ENCODE measurements around the gene LRFN2.

LRFN2 gene

DNA sequence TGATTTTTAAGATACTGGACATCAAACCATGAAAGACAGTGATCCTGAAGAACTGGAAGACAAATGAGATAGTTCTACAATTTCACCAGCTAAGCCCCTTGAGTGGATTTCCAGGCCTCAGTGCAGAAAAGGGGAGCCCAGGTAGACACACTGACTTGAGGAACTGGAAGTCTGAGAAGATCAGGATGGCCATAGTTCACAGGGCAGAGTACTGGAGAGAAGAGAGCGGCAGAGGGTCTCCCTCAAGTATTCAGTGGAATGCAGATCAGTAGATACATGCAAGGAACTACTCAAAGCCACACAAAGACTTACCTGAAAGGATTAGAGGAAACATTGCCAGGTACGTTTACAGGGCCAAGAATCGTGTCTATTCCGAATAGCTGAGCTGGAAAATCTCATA lies 224.3 kb downstream of the LRFN2 start:
- no peak for FAIRE-seq

DNA sequence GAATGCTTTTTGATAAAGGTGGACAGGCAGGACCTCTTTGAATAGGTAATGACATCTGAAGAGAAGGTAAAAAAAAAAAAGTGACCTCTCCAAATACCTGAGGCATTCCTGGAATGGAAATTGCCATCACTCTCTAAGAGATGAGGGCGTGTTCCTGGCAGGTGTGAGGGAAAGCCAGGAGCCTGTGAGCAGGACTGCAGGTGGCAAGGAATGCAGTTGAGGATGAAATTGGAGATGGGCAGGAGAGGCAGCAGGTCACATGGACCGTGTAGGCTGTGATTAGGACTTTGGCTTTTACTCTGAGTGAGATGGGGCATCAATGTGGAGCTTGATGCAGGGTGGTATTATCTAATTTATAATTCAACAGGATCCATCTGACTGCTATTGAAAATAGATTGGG lies 227.4 kb downstream of the LRFN2 start:
- FAIRE-seq, result no peak

DNA sequence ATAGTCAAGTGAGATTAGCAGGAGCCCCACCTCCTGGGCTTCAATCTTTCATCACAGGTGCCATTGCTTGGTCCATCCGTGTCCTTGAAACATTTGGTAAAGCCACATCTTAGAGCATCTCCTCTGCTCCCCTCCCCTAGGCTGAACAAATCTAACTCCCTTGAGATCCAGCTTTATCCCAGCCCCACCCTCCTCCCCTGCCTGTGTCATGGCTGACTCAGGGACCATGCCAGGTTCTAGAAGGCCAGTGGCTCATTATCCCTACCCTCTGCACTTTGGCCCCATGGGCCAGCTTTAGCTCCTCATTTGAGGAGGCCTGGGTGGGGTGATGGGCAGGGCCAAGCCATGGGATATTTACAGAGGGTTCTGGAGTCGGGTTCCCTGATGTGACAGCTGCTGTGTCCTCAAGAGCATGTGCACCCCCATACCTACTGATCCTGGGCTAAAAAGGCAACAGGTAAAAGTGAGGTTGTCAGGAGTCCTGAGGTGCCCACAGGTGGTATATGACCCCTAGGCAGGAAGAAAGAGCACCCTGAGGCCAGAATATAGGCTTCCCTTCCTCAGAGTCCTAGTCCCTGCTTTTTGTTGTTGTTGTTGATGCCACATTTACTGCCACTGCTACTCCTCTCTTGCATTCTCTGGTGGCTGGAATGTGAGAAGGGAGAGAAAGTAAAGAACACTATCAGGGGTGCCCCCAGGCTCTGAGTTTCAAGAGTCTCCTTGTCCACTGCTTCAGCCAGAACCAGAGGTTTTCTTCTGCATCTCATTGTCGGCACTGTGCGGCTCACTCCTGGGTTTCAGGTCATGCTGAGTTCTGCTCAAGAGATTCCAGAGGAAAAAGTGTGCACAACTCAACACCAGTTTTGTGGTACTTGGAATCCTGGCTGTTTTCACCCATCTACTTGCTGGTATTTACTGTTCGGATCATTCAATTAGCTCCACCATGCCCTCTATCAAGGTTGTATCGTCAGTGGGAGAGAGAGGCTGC lies 228.4 kb downstream of the LRFN2 start:
- no peak for FAIRE-seq

DNA sequence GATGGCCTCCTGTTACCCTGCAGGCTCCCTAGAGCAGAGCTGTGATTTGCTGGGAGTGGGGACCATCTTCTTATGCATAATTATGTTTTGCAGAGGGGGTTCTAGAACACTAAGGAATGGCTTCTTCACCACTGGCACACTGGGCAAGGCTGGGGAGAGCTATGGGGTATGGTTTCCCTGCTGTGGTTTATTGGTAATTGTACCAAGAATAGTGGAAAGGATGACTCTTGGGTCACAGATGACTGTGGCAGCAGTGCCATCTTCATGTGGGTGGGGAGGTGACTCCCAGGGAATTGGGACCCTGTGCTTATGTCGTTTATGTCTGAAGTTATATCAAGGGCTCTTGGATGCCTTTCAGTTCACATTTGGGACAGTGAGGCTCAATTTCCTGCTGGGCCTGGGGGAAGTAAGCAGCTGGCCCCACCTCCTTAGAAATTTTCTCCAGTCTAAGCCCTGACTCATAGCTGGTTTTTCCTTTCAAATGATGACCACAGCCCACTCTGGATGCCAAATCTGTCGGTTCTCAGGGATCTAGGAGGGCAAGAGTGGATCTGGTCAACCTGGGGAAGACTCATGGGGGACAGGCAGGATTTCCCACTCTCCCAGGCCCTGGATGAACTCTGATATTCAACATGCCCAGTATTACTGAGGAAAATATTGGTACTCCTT lies 230.8 kb downstream of the LRFN2 start:
- no peak for FAIRE-seq

DNA sequence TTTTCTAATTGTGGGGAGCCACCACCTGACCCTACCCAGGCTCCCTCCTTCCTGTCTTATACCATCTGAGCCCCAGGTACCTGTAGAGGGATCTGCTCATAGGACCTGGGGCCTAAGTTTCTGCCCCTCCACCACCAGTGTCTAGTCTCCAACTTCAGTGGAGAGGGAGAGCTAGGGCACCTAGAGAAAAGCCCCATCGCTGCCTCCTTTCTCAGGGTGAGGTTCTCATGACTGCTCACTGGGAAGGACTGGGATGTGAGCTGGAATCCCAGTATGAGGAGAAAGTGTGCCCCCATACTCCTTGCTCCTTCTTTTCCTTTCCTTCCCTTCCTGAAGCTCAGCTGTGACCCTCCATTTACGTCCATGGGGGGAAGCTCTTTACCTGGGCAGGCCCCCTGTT lies 231.6 kb downstream of the LRFN2 start:
- no peak for FAIRE-seq

DNA sequence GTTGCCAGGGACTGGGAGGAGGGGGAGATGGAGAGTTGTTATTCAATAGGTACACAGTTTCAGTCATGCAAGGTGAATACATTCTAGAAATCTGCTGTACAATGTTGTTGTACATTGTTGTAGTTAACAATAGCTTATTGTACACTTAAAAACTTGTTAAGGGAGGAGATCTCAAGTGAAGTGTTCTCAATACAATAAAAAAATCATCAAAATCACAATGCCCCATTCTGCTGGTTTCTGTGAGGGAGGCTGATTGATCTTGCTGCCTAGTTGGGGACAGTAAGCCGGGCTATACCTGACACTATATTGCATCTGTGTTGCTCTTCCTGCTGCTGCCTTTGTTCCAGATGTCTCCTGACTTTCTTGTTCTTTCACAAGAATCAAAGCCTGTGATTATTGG lies 232.1 kb downstream of the LRFN2 start:
- no peak for FAIRE-seq

DNA sequence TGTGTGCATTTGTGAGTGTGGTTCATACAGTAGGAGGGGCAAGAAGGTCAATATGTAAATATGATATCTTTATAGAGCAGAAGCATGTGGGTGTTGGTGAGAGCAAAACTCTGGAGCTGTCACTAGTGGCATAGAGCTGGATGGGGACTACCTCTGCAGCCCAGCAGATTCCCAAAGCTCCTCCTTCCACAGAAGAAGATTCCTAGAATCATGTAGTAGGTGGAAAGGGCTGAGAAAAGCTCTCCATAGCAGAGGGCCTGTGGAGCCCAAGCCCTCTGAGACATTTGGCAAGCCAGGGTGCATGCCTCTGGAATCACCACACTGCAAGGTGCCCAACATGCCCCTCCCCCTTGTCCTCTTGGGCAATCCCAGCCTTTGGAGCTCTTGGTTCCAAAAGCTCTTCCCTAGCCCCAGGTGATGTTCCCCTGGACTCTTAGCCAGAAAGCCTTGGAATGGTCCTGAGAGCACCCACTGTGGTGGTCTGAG lies 233.2 kb downstream of the LRFN2 start:
- no peak for FAIRE-seq

DNA sequence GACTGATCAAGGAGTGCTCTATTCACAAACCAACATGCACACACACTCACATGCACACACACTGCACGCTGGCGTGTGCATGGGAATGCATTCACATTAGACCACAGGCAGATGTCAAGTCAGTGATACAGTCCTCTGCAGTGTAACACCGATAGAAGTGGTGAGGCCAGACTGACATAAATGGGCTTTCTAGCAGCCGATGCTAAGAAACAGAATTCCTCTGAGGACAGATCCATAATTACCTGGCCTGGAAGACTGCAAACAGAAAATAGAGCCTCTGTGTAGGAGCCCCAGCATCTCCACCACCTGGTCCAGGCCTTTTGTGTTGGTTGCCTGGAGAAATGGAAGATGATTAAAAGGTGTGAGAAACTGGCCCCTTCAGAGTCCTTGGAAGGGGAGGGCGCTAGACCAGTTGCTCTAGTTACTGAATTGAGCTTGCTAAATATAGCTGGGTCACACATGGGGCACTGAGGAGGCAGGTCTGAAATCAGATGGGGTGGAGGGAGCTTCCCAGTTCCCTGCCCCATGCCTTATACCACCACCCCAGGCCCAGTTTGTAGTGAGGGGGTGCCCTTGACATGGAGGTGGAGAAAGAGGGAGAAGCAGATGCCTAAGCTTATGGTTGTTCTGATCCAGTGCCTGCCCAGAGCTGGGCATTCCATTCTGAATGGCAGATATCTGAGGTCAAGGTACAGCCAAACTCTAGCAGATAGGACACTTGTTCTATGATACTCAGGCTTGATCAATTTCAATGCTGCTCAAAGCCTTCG lies 233.8 kb downstream of the LRFN2 start:
- no peak for FAIRE-seq

DNA sequence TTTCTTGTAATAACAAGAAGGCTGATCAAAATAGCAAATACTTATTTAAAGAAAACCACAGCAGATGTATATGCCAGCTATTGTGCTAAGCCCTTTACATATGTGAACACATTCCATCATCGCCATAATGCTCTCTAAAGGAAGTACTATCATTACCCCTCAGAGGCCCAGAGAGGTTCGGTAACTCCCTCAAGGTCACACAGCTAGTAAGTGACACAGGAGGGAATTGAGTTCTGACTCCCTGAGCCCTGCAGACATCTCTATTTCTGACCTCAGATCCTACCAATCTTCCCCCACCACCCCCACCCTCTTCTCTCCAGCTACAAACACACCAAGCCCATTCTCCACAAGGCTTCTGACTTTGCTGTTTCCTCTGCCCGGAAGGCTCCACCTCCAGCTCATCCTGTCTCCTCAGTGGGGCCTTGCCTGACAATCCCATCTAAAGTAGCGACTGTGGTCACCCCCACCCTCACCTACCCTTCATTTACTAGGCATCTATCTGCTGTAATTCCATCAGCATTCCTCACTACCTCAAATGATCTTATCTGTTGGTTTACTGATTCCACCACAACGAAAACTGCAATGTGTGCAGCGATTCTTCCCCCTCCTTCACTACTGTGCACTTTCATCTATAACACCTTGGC lies 234.5 kb downstream of the LRFN2 start:
- no peak for FAIRE-seq

DNA sequence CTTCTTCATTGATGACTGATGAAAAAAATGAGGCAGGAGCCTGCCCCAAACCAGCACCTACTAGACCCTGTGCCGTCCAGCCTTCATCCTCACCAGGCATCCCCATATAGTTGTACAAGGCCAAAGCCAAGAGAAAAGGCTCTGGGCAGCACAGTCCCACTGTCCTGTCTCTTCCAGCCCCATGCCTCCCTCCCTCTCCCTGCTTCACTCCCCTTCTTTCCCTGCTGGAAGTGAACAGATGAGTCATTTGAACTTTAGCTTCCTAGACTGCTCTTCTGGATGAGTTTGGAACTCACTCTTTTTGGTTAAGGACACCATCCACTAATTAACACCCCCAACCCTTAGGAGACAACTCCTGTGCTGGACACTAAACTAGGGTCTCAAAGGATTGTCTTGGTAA lies 235.2 kb downstream of the LRFN2 start:
- no peak for FAIRE-seq

DNA sequence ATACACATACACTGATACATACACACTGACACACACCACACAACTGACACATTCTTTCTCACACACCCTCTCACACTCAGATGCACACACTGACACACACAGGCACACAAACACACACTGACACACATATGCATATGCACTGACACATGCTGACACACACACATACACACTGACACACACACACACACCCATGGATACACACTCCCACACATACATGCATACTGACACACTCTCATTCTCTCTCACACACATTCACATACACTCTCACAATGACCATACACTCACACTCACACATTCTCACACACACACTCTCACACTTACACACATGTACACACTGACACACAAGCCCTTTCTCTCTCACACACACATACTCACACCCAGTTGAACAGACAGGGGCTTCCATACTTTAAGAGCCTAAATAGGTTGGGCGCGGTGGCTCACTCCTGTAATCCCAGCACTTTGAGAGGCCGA lies 236.4 kb downstream of the LRFN2 start:
- FAIRE-seq, result no peak

DNA sequence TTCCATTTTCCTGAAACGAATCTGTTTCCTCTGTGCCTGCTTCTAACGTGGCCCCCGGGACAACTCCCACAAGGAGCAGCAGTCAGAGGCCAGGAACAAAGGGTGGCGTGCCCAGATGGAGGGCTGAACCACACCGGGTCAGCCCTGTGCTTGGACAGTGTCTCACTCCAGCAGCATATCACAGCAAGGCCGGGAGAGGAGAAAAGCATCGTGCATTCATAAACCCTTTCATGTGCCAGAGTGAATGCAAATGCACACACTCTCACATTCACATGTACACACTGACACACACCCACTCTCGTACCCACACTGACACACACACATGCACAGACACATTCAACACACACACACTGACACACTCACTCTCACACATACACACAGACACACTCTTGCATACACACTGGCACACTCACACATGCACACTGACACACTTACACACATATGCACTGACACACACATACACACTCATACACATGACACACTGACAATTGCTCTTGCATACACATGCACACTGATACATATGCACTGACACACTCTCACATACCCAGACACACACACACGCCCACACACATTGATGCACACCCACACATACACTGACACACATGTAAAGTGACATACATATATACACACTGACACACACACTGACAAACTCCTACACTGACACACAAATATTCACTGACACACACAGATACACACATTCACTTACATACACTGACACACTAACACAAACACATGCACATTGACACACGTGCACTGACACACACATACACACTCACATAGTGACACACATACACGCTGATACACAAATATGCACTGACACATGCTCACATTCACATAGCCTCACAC lies 237.0 kb downstream of the LRFN2 start:
- FAIRE-seq, result no peak

DNA sequence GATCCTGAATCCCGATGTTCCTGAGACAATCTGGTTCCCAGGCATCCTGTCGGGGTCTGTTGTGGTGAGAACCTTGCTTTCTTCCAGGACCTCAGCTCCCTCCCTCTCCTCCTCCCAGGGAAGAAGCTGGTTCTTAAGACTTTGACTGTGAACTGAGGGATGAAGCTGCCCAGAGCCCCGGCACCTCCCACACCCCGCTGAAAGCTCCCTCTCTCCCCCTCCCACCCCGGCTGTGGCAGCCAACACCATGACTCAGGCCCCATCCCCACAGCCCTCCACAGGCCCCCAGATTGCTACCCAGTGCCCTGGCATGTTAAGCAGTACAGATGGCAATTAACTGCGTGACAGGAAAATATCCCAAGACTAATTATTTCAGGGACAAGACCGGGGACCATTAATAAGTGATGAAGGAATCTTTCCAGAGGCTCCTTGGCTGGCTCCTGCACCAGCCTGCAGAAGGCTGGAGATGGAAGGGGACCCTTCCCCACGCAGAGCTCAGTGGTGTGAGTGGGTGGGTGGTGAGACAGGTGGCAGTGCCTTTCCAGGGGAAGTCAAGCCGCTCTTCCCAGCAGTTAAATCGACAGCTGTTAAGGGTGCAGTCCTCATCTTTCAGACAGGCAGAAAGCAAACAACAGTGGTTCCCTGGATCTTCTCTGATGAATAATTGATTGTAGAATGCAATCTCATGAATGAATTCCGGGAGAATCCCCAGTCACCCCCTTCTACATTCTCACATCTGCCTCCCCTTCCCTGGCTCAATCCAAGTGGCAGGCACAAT lies 237.9 kb downstream of the LRFN2 start:
- no peak for FAIRE-seq

DNA sequence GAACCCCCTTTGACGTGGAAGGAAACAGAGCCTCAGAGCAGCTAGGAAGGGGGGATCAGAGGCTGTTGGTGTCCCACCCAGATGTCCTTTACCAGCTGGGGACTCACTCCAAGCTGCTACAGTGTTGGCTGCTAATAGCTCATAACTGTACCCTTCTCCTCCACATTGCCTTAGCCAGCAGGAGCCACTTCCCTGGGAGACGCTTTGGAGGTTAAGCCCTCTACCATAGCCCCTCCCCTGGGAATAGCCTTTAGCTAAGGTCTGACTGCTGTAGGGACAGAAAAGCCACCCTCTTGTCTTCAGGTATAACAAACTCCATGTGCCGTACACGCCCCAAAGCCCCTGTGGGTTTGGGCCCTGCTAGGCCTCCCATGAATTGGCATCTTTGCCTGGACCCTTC lies 238.6 kb downstream of the LRFN2 start:
- FAIRE-seq, result no peak

DNA sequence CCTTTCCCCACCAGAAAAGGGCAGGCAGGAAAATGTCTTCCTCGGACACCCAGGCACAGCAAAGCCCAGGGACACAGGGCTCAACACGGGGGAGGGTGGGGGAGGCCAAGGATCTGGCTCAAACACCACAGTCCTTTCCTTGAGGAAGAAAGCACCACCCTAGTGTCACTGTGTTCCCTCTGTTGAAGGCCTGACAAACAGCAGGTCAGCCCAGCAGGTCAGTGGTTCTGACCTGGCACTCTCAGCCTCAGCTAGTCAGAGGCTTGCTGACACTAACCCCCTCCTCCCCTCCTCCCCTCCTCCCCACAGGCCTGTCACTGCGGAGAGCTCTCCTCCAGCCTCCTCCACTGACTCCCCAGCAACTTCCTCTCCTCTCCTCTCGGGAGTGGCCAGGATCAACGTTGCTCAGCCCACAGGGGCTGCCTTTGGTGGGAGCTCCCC lies 239.6 kb downstream of the LRFN2 start:
- no peak for FAIRE-seq

DNA sequence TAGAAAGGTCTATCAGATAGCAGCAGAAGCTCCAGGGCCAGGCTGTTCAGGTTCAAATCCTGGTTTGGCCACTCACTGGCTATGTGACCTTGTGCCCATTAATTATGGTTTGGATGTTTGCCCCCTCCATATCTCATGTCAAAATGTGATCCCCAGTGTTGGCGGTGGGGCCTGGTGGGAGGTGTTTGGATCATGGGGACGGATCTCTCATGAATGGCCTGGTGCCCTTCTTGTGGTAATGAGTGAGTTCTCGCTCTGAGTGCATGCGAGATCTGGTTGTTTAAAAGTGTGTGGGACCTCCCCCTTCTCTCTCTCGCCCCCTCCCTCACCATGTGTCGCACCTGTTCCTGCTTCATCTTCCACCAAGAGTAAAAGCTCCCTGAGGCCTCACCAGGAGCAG lies 240.9 kb downstream of the LRFN2 start:
- FAIRE-seq, result no peak

DNA sequence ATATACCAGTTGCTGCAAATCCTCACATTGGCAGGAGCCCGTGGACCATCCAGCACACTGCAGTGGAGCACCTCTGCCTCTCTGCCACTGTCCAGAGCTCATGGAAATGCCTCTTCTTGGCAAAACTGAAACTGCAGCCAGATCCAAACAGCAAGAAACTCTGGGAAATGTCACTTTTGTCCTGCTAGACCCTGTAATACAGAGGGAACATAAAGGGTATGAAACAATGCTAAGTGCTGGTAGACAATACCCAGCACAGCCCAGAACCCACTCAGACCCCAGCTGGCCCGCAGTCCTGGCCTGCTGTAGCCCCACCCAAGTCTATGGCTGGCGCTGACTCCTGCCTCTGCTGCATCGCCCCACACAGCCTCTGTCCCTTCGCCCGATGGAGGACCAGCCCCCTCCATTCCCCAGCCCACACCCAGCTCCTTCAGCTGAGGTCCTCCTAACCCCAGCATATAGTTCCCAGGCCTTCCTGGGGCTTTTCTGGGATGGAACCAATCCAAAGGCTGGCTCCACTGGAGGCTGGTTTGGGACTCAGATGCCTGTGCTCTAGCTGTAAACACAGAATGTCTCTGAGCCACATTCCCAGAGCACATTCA lies 242.5 kb downstream of the LRFN2 start:
- FAIRE-seq, result no peak

DNA sequence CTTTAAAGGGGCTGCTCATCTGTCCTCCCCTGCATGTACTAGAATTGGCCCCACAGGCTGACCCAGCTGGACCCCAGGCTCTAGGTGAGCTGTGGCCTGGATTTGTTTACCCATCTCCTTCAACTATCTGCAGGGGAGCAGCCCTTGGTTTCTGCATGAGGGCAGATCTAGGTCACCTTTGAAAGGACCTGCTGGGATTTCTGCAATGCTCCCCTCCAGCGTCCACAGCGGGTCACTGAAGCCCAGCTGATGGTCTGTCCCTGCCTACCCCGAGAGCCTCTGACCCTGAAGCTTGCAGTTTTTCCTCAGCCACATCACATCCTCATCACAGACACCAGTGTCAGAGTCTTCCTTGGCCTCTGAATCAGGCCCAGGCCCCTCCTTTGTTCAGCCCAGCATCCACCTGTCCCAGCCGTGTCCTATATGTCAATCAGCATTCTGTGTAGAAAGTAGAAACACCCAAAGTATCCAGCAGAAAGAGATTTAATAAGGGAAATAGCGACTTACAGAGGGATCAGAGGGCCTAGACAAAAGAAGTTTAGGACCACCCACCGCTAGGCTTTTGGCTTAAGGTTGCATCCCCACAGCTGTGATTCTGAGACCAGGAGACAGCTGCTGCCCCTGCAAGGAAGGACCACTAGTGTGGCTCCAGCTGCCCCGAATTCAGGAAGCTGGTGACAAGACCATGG lies 243.1 kb downstream of the LRFN2 start:
- no peak for FAIRE-seq

DNA sequence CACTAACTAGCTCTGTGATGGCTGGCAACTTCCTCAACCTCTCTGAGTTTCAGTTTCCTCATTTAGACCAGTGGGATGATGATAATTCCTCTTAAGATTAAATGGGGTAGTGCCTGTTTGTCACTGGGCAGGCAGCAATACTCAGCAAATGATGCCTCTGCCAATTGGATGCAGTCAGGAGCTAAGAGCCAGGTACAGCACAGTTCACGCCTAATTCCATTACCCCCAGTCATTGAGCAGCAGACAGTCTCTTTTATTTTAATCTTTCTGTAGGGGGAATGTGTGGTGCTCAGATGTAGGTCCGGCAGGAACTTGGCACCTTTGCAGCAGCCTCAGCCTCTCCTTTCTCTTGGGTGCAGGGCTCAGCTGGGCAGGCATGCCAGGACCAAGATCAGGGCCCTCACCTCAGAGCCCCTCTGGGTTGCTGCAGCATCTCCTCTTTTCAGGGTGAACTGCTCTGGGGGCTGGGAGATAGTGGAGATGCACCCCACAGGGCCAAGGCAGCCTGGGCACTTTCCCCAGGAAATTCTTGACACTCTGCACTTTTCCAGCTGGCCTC lies 243.8 kb downstream of the LRFN2 start:
- FAIRE-seq, result no peak

Data from endometrium (tissue), 2 donors.